Keratinocyte (primary cell): Measurements from ENCODE around the gene YBX1. TPM values are rescaled to one million over a fixed set of nuclear protein-coding genes. Genes with fewer than 3 reads are reported as not detected.
A peak's percentile ranks its signal among the peaks of the same experiment; 100 is the strongest.

Experiments used
- DNase-seq: peaks from one replicate; pipeline ENCODE4 v3.0.0-alpha.2; 2011; ENCODE audit warnings: low read depth, missing footprints, low spot score
- FAIRE-seq: peaks from 2 replicates; lab custom pipeline; 2011; peaks lifted over from hg19 to GRCh38; lab: Jason Lieb, UNC
- H2AFZ ChIP-seq: 2 replicates; pipeline ENCODE4 v1.6.0; 2012; ENCODE audit warnings: low read length, control low read depth, inconsistent platforms; ENCODE audit not compliant: control insufficient read depth
- H3K27ac ChIP-seq: 2 replicates; pipeline ENCODE4 v1.5.1; 2011; ENCODE audit warnings: low read length; ENCODE audit not compliant: control insufficient read depth, insufficient read depth
- H3K27me3 ChIP-seq: 3 replicates; pipeline ENCODE4 v1.6.0; 2011; ENCODE audit warnings: low read length; ENCODE audit not compliant: control insufficient read depth, insufficient read depth; ENCODE audit errors: extremely low read depth
- H3K36me3 ChIP-seq, 2 experiments: 2 replicates in 1 of 2; 3 replicates in 1 of 2; pipeline ENCODE4 v1.5.1; 2011; ENCODE audit warnings: low read length in 2 of 2, mild to moderate bottlenecking in 1 of 2; ENCODE audit not compliant: control insufficient read depth in 2 of 2, insufficient read depth in 2 of 2; ENCODE audit errors: extremely low read depth in 1 of 2
- H3K4me1 ChIP-seq: 3 replicates; pipeline ENCODE4 v1.5.1; 2011; ENCODE audit warnings: low read length; ENCODE audit not compliant: control insufficient read depth, insufficient read depth; ENCODE audit errors: extremely low read depth
- H3K4me2 ChIP-seq: 3 replicates; pipeline ENCODE4 v1.6.0; 2011; ENCODE audit warnings: low read depth, low read length; ENCODE audit not compliant: control insufficient read depth, insufficient read depth; ENCODE audit errors: extremely low read depth
- H3K4me3 ChIP-seq, 3 experiments: fragments of 200-600 bp in 1 of 3; sonication (generic) in 1 of 3; 2 replicates in 2 of 3; 3 replicates in 1 of 3; pipeline ENCODE4 v1.5.1; 2011 to 2016; ENCODE audit warnings: low read length in 3 of 3, mild to moderate bottlenecking in 3 of 3, control low read depth in 2 of 3, inconsistent platforms in 1 of 3, low read depth in 1 of 3, mixed read lengths in 1 of 3, mixed run types in 1 of 3, moderate library complexity in 1 of 3; ENCODE audit not compliant: control insufficient read depth in 2 of 3, insufficient read depth in 2 of 3; ENCODE audit errors: extremely low read depth in 1 of 3
- H3K79me2 ChIP-seq: 2 replicates; pipeline ENCODE4 v1.6.0; 2012; ENCODE audit warnings: low read length; ENCODE audit not compliant: control insufficient read depth, insufficient read depth
- H3K9ac ChIP-seq: 3 replicates; pipeline ENCODE4 v1.6.0; 2011; ENCODE audit warnings: low read length; ENCODE audit not compliant: control insufficient read depth, insufficient read depth; ENCODE audit errors: extremely low read depth
- H3K9me1 ChIP-seq: 3 replicates; pipeline ENCODE4 v1.6.0; 2011; ENCODE audit warnings: low read length; ENCODE audit not compliant: control insufficient read depth, insufficient read depth; ENCODE audit errors: extremely low read depth
- H3K9me3 ChIP-seq: 2 replicates; pipeline ENCODE4 v1.5.1; 2012; ENCODE audit warnings: low read depth, low read length; ENCODE audit not compliant: control insufficient read depth
- H4K20me1 ChIP-seq: 3 replicates; pipeline ENCODE4 v1.6.0; 2011; ENCODE audit warnings: low read length; ENCODE audit not compliant: control insufficient read depth, insufficient read depth; ENCODE audit errors: extremely low read depth
- EZH2 ChIP-seq: IDR thresholded peaks from one replicate; pipeline ENCODE4 v1.6.1; 2012; ENCODE audit warnings: inconsistent platforms, mild to moderate bottlenecking, low read length, moderate library complexity
- dilution Hi-C: fragments of 300-500 bp; cut with MboI; formaldehyde crosslinking; loops from one replicate; pipeline ENCODE4 v1.7.0; 2020; ENCODE audit warnings: low sequenced_read_pairs; ENCODE audit not compliant: extremely low pct_ligation_motif_present
- polyA plus RNA-seq, 5 experiments: library from polyadenylated mRNA; depleted of rRNA in 3 of 5; stranded (reverse) in 3 of 5; stranded (forward) in 1 of 5; unstranded in 1 of 5; fragments of >200 nt; gene quantifications; 1 replicate in 1 of 5; 2 replicates in 3 of 5; 3 replicates in 1 of 5; pipeline versions ENCODE4 v1.2.1 to v1.2.3, GENCODE V29; 2011 to 2012; ENCODE audit warnings: missing spikeins in 2 of 5, low read depth in 1 of 5, low replicate concordance in 1 of 5
- TF ChIP-seq, protein P1 (sequence below), 3 experiments: IDR thresholded peaks in 1 of 3; conservative IDR thresholded peaks in 1 of 3; optimal IDR thresholded peaks in 1 of 3; 2 replicates in 2 of 3; 3 replicates in 1 of 3; pipeline versions ENCODE3 to v1.5.1; 2011; ENCODE audit warnings: low read length in 3 of 3, mild to moderate bottlenecking in 3 of 3, moderate library complexity in 2 of 3, control low read depth in 1 of 3, inconsistent platforms in 1 of 3; ENCODE audit not compliant: insufficient read depth in 2 of 3; ENCODE audit errors: extremely low read depth in 1 of 3

The YBX1 gene
- polyA plus RNA-seq, 1 donor (not counting 4 experiments of a cell fraction or from before 2014, with no cell fraction given) = 1,066 TPM

GRCh38 chr1:42732126-42732680 lies 50.0 kb downstream of the YBX1 start:
- no peak overlapping the region for H3K4me3 ChIP-seq
- no peaks in the 10 kb centered on the region for H3K9me1 ChIP-seq
- FAIRE-seq (peak; percentile 41), DNase-seq (no peak)
- TF ChIP-seq EZH2 = no peak
- TF ChIP-seq, protein P1, sequence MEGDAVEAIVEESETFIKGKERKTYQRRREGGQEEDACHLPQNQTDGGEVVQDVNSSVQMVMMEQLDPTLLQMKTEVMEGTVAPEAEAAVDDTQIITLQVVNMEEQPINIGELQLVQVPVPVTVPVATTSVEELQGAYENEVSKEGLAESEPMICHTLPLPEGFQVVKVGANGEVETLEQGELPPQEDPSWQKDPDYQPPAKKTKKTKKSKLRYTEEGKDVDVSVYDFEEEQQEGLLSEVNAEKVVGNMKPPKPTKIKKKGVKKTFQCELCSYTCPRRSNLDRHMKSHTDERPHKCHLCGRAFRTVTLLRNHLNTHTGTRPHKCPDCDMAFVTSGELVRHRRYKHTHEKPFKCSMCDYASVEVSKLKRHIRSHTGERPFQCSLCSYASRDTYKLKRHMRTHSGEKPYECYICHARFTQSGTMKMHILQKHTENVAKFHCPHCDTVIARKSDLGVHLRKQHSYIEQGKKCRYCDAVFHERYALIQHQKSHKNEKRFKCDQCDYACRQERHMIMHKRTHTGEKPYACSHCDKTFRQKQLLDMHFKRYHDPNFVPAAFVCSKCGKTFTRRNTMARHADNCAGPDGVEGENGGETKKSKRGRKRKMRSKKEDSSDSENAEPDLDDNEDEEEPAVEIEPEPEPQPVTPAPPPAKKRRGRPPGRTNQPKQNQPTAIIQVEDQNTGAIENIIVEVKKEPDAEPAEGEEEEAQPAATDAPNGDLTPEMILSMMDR (optimal IDR thresholded peaks at IDR 0.05 in 1 of 3, IDR thresholded peaks at IDR 0.05 in 1 of 3, conservative IDR thresholded peaks at IDR 0.05 in 1 of 3; ENCODE audit: extremely low read depth in 1 of 3, insufficient read depth in 2 of 3, low read length in 3 of 3) = no peak
- H3K36me3 ChIP-seq = no peaks in the 10 kb centered on the region
- no peak overlapping the region for H2AFZ ChIP-seq
- H3K9ac ChIP-seq = no peak overlapping the region
- no peaks in the 10 kb centered on the region for H3K27me3 ChIP-seq
- no peak overlapping the region for H3K4me2 ChIP-seq
- no peaks in the 10 kb centered on the region for H3K79me2 ChIP-seq
- no peak overlapping the region for H3K27ac ChIP-seq
- H3K9me3 ChIP-seq = no peaks in the 10 kb centered on the region
- H4K20me1 ChIP-seq = no peaks in the 10 kb centered on the region
- dilution Hi-C loops = no loop called here
- peaks cover 24% of the 10 kb centered on the region for H3K4me1 ChIP-seq

DNA sequence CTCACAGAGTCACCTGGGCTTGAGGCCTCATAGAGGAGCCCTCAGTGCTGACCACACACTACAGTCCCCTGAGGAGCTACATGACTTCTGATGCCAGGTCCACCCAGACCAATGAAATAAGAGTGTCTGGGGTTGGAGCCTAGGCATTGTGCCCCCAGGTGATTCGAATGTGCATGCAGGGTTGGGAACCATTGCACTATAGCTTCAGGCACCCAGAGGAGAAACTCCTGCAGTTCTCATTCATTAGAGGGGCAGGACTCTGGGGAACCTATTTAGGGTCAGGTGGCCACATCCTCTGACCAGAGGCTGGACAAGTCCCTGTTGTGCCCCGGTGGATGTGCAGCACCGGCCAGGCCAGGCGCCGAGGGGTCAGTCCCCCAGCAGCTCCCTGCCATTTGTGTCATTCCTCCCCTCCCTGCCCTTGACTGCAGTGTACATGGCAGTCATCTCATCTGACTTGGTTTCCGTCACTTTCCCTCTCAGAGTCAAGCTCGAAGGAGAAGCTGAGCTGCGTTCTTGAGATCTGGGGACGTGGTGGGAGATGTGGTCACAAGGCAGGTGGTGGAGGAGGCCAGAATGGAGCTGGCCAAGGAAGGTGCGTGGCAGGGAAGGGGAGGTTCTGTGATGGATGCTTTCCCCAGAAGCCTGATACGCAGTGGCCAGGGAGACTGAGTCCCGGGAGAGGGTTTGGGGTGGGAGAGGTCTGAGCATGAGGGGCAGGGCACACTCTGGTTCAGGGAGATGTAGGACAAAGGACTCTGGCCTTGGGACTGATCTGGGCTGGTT lies 51.4 kb downstream of the YBX1 start:
- no peak for DNase-seq
- dilution Hi-C loops = no loop called here
- Histone ChIP-seq H2AFZ (no peak overlapping the region), H3K9me3 (no peaks in the 10 kb centered on the region), H4K20me1 (no peaks in the 10 kb centered on the region), H3K4me3 (no peak overlapping the region), H3K27ac (no peak overlapping the region), H3K4me2 (no peak overlapping the region), H3K27me3 (no peaks in the 10 kb centered on the region), H3K79me2 (no peaks in the 10 kb centered on the region), H3K4me1 (peaks cover 27% of the 10 kb centered on the region), H3K9ac (no peak overlapping the region), H3K9me1 (no peaks in the 10 kb centered on the region), H3K36me3 (no peaks in the 10 kb centered on the region)
- no peak for TF ChIP-seq EZH2
- TF ChIP-seq, protein P1 (optimal IDR thresholded peaks at IDR 0.05 in 1 of 3, IDR thresholded peaks at IDR 0.05 in 1 of 3, conservative IDR thresholded peaks at IDR 0.05 in 1 of 3; ENCODE audit: extremely low read depth in 1 of 3, insufficient read depth in 2 of 3, low read length in 3 of 3) = no peak
- FAIRE-seq = no peak
